Panc1 (cell line): ENCODE data around the gene MINK1. TPM values are rescaled to one million over a fixed set of nuclear protein-coding genes. Genes with fewer than 3 reads are reported as not detected.

Experiments
- ATAC-seq: fragments of 200-7000 bp; cut with Tn5 transposase; 2 replicates; pipeline ENCODE4 v1.9.1; 2020; ENCODE audit warnings: mild to moderate bottlenecking, moderate library complexity
- BruUV-seq: library from RNA; stranded (reverse); fragments of 400-500 nt; replicated peaks from 2 replicates; lab custom pipeline; 2021; lab: Mats Ljungman, UMichigan
- CTCF ChIA-PET: fragments of 300-600 bp; sonication (Branson Sonifier 250); formaldehyde crosslinking; loops from one replicate; lab custom pipeline; 2022; ENCODE audit warnings: antibody characterized with exemption; lab: Charles Lee
- POLR2A ChIA-PET: fragments of 300-600 bp; sonication (Branson Sonifier 250); formaldehyde crosslinking; loops from one replicate; lab custom pipeline; 2022; ENCODE audit warnings: antibody characterized with exemption; lab: Charles Lee
- DNase-seq: peaks from one replicate; pipeline ENCODE4 v3.0.0-alpha.2; 2010; ENCODE audit warnings: low read depth, low spot score
- H3K27ac ChIP-seq: 2 replicates; pipeline ENCODE4 v1.5.1; 2011; ENCODE audit warnings: mild to moderate bottlenecking, low read length, inconsistent platforms
- H3K27me3 ChIP-seq: fragments of 200-500 bp; sonication (Bioruptor generic); 2 replicates; pipeline ENCODE4 v1.6.0; 2014; ENCODE audit warnings: low read length, inconsistent platforms; ENCODE audit not compliant: control insufficient read depth, insufficient read depth
- H3K36me3 ChIP-seq: fragments of 200-500 bp; sonication (Bioruptor generic); 2 replicates; pipeline ENCODE4 v1.5.1; 2014; ENCODE audit warnings: inconsistent platforms, mild to moderate bottlenecking, low read length, moderate library complexity; ENCODE audit not compliant: control insufficient read depth, insufficient read depth
- H3K4me1 ChIP-seq: 2 replicates; pipeline ENCODE4 v1.5.1; 2011; ENCODE audit warnings: inconsistent platforms, mild to moderate bottlenecking, low read length, moderate library complexity; ENCODE audit not compliant: control insufficient read depth, insufficient read depth
- H3K4me3 ChIP-seq, 2 experiments: 2 replicates each; pipeline ENCODE4 v1.5.1; 2011 to 2012; ENCODE audit warnings: low read depth in 2 of 2, low read length in 2 of 2, mild to moderate bottlenecking in 2 of 2, inconsistent platforms in 1 of 2, moderate library complexity in 1 of 2
- H3K9me3 ChIP-seq: fragments of 200-500 bp; sonication (Bioruptor generic); 2 replicates; pipeline ENCODE4 v1.5.1; 2014; ENCODE audit warnings: low read depth, mild to moderate bottlenecking, inconsistent platforms, low read length, moderate library complexity; ENCODE audit not compliant: control insufficient read depth, insufficient read depth
- POLR2AphosphoS5 ChIP-seq: IDR thresholded peaks from 2 replicates; pipeline ENCODE4 v1.6.1; 2012; ENCODE audit warnings: mild to moderate bottlenecking, low read depth, low read length, moderate library complexity
- SIN3A ChIP-seq: IDR thresholded peaks from 2 replicates; pipeline ENCODE4 v1.6.1; 2012; ENCODE audit warnings: low read depth, mild to moderate bottlenecking, low read length, moderate library complexity, borderline replicate concordance; ENCODE audit not compliant: insufficient read depth
- TCF7L2 ChIP-seq: IDR thresholded peaks from 2 replicates; pipeline ENCODE4 v1.6.1; 2011; ENCODE audit warnings: mild to moderate bottlenecking, low read depth, low read length, inconsistent platforms
- in situ Hi-C: cut with HindIII; loops from 2 replicates; pipeline ENCODE4 v1.10.0; 2016; ENCODE audit warnings: low sequenced_read_pairs, low pct_unique_long_range_greater_than_20kb
- intact Hi-C: fragments of 100-400 bp; cut with micrococcal nuclease; formaldehyde crosslinking; loops from one replicate; pipeline ENCODE4 v1.10.0; 2022; ENCODE audit not compliant: unreplicated experiment
- total RNA-seq: library from RNA; stranded (reverse); gene quantifications from one replicate; pipeline ENCODE4 v1.2.1, GENCODE V29; 2021; ENCODE audit not compliant: unreplicated experiment
- TF ChIP-seq, protein P1 (sequence below): fragments of 450-650 bp; IDR thresholded peaks from 2 replicates; pipeline ENCODE4 v1.5.1; 2017; ENCODE audit warnings: mild to moderate bottlenecking
- TF ChIP-seq, protein P2 (sequence below), 2 experiments: IDR thresholded peaks; 2 replicates each; pipeline ENCODE4 v1.6.1; 2011 to 2012; ENCODE audit warnings: low read depth in 2 of 2, control low read depth in 1 of 2, low read length in 1 of 2, mild to moderate bottlenecking in 1 of 2, moderate library complexity in 1 of 2; ENCODE audit not compliant: insufficient read depth in 1 of 2

The MINK1 gene
- total RNA-seq, 1 experiment from 2014 or later, result 78.2 TPM

GRCh38 chr17:4852567-4853207 is 19.5 kb downstream of the MINK1 start:
- Histone ChIP-seq H3K9me3 (no peaks in the 10 kb centered on the region), H3K4me3 (no peak overlapping the region), H3K36me3 (no peaks in the 10 kb centered on the region), H3K27ac (no peak overlapping the region), H3K4me1 (no peaks in the 10 kb centered on the region; the same call in 1 of the 2 replicates), H3K27me3 (no peaks in the 10 kb centered on the region)
- BruUV-seq, result no TSS peak
- in situ Hi-C loops, result no loop called here
- ChIA-PET CTCF (no interaction called here), POLR2A (no interaction called here)
- intact Hi-C loops, result no loop called here
- ATAC-seq (no peak), DNase-seq (no peak)
- TF ChIP-seq POLR2AphosphoS5 (no peak), TCF7L2 (no peak), SIN3A (no peak)
- TF ChIP-seq, protein P1, sequence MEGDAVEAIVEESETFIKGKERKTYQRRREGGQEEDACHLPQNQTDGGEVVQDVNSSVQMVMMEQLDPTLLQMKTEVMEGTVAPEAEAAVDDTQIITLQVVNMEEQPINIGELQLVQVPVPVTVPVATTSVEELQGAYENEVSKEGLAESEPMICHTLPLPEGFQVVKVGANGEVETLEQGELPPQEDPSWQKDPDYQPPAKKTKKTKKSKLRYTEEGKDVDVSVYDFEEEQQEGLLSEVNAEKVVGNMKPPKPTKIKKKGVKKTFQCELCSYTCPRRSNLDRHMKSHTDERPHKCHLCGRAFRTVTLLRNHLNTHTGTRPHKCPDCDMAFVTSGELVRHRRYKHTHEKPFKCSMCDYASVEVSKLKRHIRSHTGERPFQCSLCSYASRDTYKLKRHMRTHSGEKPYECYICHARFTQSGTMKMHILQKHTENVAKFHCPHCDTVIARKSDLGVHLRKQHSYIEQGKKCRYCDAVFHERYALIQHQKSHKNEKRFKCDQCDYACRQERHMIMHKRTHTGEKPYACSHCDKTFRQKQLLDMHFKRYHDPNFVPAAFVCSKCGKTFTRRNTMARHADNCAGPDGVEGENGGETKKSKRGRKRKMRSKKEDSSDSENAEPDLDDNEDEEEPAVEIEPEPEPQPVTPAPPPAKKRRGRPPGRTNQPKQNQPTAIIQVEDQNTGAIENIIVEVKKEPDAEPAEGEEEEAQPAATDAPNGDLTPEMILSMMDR, result no peak
- TF ChIP-seq, protein P2, sequence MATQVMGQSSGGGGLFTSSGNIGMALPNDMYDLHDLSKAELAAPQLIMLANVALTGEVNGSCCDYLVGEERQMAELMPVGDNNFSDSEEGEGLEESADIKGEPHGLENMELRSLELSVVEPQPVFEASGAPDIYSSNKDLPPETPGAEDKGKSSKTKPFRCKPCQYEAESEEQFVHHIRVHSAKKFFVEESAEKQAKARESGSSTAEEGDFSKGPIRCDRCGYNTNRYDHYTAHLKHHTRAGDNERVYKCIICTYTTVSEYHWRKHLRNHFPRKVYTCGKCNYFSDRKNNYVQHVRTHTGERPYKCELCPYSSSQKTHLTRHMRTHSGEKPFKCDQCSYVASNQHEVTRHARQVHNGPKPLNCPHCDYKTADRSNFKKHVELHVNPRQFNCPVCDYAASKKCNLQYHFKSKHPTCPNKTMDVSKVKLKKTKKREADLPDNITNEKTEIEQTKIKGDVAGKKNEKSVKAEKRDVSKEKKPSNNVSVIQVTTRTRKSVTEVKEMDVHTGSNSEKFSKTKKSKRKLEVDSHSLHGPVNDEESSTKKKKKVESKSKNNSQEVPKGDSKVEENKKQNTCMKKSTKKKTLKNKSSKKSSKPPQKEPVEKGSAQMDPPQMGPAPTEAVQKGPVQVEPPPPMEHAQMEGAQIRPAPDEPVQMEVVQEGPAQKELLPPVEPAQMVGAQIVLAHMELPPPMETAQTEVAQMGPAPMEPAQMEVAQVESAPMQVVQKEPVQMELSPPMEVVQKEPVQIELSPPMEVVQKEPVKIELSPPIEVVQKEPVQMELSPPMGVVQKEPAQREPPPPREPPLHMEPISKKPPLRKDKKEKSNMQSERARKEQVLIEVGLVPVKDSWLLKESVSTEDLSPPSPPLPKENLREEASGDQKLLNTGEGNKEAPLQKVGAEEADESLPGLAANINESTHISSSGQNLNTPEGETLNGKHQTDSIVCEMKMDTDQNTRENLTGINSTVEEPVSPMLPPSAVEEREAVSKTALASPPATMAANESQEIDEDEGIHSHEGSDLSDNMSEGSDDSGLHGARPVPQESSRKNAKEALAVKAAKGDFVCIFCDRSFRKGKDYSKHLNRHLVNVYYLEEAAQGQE (IDR thresholded peaks at IDR 0.05; ENCODE audit: insufficient read depth in 1 of 2, low read depth in 2 of 2, low read length in 1 of 2), result no peak

DNA sequence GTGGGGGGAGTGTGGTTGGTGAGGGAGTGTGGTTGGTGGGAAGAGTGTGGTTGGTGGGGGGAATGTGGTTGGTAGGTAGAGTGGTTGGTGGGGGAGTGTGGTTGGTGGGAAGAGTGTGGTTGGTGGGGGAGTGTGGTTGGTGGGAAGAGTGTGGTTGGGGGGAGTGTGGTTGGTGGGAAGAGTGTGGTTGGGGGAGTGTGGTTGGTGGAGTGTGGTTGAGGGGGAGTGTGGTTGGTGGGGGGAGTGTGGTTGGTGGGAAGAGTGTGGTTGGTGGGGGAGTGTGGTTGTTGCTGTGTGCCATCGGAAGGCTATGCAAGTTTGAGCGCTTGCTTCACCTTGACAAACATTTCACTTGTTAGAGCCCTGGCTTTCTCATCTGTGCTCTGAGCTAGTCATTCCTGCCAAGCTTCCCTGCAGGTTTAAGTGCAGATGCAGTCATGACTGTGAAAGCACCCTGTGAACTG is 20.1 kb downstream of the MINK1 start:
- intact Hi-C loops (no loop called here), in situ Hi-C loops (no loop called here)
- DNase-seq (no peak), ATAC-seq (no peak)
- POLR2A ChIA-PET, result no interaction called here
- H3K36me3 ChIP-seq, result no peaks in the 10 kb centered on the region
- H3K4me1 ChIP-seq, result no peaks in the 10 kb centered on the region; the same call in 1 of the 2 replicates
- H3K4me3 ChIP-seq, result no peak overlapping the region
- no peaks in the 10 kb centered on the region for H3K9me3 ChIP-seq
- no peak overlapping the region for H3K27ac ChIP-seq
- BruUV-seq, result no TSS peak
- TF ChIP-seq, protein P2 (IDR thresholded peaks at IDR 0.05; ENCODE audit: insufficient read depth in 1 of 2, low read depth in 2 of 2, low read length in 1 of 2), result no peak
- no peak for TF ChIP-seq SIN3A
- TF ChIP-seq TCF7L2, result no peak
- TF ChIP-seq, protein P1, result no peak
- no peak for TF ChIP-seq POLR2AphosphoS5
- H3K27me3 ChIP-seq, result no peaks in the 10 kb centered on the region
- CTCF ChIA-PET, result no interaction called here
